ENCODE data around the gene SYNPO2.
"Not testable (repeated sequence)": the region's sequence is repeated elsewhere in the genome, so short reads cannot be mapped to it uniquely, and the experiment has no call there.

The SYNPO2 gene

DNA sequence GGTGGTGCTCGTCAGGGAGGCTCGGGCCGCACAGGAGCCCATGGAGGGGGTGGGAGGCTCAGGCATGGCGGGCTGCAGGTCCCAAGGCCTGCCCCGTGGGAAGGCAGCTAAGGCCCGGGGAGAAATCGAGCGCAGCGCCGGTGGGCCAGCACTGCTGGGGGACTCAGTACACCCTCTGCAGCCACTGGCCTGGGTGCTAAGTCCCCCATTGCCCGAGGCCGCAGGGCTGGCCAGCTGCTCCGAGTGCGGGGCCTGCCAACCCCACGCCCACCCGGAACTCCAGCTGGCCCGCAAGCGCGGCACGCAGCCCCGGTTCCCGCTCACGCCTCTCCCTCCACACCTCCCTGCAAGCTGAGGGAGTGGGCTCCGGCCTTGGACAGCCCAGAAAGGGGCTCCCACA is 88.4 kb downstream of the SYNPO2 start:
- DNase-seq: not testable (repeated sequence)

DNA sequence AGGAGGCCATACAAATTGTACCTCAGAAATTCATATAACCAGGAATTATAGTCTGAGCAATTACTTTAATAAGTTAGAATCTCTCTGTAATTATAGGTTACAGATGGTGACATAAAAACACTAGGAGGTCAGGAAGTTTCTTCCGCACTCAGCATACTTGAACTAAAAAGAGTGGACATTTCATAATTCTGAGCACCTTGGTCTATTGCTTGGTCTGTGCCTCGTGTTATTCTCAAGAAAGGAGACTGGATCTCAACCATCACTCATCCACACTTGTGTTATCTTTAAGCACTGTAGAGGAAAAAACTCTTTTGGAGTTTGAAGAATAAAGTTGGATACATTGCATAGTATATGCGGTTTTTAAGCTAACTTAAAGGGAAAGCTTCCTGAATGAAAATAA is 91.1 kb downstream of the SYNPO2 start:
- DNase-seq: no peak

DNA sequence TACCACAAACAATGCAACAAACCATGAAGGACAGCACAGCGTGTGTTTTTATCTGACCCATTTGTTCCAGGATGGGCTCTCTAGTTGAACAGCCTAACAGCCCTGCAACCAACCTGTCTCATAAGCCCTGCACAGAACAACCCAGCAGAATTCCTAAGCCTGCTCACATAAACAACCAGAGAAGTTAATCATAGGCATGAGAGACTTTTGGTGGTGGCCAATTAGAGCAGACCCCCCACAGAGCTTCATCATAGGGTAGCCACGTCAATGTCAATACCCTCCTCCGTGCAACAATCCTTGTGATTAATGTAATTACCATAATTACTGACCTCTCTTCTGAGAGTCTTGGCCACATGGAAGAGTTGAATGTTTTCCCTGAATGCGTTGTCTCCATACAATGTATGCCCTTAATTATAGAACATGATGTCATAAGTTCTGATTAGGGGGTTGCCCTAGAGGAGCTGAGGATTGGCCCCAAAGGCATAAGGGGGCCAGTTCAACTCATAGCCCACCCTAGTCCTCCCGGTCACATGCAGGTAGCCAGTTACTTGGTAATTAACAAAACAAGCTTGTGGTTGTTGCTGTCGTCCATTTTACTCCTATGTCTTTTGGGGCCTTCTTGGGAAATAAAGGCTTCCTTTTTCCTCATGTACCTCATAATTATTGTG is 92.7 kb downstream of the SYNPO2 start:
- no peak for DNase-seq

DNA sequence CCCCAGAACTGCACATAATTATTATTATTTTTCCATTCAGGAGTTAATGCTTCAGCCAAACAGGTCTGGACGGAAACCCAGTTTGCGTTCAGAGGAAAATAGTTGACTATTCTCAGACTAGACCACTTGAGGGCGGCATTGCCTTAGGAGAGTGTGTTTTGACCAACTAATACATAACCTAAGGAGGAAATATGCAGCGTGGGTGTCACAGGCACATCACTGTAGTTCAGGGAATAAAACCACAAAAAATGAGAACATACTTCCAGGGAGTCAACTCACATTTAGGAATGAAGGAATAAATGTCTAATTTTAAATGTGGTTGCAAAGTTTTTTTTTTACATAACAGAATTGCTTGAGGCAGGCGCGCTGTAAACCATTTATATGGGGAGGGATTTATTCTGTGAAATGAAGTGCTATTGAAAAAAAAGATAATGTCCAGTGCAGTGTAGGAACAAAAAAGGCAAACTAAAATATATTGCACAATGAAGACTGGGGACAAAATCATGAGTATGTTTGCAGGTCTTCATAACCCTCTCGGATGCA is 93.3 kb downstream of the SYNPO2 start:
- DNase-seq: peak; percentile 75

DNA sequence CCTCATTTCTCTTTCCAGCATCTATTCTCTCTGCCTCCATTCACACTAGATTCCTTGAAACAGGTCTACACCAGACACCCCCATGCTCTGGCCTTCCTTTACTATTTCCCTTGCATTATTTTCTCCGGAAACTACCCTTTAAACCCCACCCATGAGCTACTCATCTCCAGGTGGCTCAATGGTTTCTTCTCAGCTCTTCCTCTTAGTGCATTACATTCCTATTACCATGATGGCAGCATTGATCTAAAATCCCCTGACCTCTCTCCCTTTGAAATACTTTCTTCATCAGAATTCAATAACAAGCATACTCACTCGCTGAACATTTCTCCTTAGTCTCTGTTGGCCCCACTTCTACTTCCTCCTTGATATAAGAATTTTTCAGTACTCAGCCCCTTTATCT is 94.6 kb downstream of the SYNPO2 start:
- no peak for DNase-seq

DNA sequence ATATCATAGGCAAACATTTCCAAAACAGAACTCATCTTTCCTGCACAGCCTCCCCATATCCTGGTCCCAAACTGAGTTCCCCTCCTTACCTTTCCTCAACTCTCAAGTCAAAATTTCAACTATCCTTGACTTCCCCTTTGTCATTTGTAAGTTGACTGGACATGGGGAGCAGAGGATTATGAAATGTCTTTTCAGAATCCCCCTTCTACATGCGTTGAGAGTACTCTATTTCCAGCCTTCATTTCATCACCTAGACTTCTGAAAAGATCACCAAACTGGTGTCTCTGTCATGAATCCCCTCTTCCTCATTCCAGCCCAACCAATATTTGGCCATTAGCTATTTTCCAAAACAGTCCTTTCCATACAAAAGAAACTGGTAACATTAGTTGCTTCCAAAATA is 95.2 kb downstream of the SYNPO2 start:
- no peak for DNase-seq

DNA sequence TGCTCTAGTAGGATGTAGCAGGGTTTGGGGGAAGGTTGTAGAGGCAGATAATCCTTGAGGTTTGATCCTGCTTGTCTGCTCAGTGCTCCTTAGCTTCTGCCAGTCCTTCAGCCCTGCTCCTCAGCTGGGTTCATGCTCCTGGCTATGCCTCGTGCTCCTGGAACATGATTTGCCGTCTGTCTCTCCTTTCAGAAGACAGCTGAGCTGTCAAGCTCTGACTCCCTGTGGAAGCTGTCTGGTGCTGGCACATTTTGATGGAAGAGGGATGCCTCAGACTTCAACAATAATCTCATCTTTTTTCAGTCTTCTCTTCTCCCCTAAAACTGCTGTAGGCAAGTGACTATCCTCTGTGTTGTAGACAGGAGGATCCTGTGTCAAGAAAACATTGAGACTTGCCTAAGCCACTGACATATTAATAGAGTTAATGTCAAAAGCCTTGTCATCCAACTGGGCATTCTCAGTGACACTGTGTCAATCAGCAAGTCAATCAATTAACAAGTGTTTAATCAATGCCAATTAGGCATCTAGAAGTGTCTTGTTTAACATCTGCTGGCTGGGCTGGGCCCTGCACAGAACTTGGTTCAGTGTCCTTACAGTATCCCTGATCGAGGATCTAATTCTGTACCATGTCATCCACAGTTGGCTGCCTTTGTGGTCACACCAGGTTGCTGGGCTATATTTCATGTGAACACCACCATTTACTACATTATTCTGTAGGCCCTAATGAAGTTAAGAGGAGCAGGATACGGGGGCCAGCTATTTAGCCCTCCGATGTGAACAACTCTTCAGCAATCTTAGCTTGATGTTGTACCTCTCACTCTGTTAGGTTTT is 96.7 kb downstream of the SYNPO2 start:
- DNase-seq: no peak

DNA sequence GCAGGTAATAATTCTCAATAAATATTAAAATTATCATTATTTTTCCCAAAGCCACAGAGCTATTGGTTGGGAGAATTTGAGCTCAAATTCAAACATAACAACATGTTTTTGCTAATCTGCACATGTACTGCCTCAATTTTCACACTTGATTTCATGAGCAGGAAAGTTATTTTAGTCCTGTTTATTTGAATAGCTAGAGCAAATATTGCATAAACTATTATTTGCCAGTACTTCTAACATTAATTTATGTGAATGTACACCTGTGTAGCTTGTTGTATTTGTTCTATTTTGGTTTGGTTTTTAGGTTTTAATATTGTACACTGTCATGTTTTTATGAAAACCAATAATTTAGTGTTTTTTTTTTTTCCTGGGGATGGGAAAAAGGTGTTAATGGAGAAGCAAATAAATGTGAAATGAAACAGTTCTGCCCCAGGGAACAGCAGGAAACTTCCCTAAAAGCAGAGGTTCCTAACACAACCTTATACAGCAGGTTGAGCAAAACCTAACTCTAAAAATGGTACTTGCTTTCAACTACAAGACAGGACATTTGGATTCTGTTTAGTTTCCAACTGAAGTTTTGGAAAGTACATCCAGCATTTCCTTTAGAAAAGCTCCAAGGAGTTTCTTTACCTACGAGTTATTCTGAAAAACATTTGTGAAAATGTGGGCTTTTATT is 99.4 kb downstream of the SYNPO2 start:
- no peak for DNase-seq

DNA sequence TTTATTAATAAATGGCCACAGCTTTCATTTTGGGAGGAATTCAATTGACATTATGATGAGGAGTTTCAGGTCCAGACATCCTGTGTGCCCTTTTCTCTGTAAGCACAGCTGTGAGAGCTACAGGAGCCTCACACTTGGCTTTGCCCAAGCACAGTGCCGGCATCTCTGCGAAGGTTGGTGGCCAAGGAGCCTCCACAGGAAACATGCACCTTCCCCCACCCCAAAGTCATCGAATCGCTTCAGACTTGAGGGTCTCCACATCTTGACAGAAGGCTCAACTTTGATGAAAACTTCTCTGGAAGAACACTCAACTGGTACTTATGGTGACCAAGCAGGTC is 100.0 kb downstream of the SYNPO2 start:
- no peak for DNase-seq

DNA sequence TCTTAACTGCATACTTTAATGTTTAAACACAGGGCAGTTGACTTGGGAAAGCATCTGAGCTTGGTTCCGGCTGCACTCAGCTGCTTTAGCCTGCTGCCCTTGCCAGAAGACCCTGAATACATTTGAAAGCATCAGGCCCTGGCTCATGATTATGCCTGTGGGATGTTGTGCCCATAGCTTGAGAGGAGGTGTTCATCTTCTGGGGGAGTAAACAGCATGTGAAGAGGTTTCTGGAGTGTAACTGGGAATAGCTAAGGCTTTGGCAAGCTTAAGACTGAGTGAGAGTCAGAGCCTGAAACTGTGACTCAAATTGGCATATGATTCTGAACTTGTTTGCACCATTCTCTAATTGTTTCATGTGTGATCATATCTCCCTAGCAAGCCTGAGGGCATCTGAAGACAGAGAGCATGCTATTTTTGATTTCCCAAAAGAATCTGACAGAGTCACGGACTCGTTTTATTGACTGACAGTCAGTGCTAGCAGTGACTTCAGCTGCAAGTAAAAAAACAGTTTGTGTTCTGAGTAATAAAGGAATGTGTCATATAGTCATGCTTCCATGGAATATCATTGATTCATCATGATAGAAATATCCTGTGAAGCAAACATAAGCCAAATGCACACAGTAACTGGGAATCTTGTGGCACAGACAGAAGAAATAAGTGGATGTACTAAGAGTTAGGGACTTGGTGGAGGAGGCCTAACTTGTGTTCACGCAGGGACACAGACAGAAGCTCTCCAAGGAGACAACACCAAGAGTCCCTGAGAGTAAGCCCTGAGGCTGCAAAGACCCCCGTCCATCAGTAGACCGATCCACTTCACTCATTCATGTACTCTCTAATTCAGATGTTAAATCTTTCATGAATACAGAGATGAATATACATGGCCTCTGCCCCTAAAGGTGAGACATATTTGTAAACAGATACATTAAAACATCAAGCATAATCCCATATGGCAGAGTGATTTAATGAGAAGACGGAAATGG is 100.7 kb downstream of the SYNPO2 start:
- no peak for DNase-seq

DNA sequence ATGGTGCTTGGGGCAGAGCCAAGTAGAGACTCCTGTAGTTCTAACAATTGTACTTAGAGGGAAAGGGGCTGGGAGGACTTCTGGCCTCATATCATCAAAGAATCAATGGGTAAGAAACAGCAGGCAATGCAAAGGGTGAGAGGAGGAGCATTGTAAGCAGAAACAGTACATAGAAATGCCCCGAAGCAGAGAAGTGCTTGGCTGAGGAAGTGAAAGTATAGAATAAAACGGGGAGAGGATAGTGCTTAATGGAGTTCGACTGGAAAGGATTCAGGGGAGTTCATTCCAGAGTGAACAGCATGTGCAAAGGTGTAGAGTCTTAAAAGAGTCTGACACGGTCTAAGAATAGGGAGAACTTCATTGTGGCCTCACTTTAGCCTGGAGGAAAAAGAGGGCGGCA is 103.0 kb downstream of the SYNPO2 start:
- no peak for DNase-seq

DNA sequence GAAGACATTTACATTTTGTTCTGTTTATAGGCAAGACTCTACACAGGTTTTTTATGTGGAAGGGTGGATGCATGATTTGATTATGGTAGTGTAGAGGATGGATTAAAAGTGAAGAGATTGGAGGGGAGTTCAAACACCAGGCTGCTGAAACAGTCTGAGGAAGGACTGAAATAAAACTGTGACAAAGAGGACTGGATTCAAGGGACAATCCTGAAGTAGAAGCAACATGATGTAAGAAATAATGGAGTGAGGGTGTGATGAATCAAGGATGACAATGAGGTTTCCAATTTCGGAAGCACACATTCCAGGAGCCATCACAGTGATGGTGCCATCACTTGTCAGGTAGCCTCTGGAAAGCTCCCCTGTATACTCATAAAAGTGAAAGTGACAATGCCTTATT is 103.5 kb downstream of the SYNPO2 start:
- DNase-seq: no peak

DNA sequence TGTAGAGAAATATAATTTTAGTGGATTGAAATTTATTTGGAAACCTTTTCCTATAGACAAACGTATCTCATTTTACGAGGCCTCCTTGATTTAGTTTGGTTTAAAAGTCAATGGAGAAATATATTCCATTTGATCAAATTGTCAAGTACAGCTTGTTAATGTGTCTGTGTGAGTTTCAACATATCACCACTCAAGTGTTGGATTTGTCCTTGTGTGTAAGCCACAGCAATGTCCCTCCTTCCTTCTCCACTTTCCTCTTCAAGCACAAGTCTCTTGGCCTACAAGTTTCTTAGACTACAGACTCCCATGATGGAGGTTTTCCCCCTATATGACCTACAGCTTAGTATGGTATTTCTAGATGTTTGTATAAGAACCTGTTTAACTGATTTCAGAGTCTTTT is 104.7 kb downstream of the SYNPO2 start:
- no peak for DNase-seq

DNA sequence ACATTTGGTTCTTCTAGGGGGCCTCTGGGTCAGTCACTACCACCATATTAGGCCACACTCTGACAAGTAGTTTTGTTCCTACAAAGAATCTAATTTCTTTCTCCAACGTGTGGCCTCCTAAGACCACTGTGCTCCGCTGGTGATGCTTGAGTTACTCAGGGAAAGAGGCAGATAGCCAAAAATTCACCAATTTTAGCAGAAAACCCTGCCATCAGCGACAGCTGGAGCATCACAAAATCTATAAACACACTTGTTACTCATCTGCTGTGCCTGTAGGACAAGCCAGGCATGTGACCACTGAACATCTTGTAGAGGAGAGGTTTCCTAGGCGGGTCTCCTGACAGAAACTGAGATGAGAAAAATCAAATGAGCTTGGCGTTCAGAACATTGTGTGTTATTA is 105.4 kb downstream of the SYNPO2 start:
- no peak for DNase-seq

DNA sequence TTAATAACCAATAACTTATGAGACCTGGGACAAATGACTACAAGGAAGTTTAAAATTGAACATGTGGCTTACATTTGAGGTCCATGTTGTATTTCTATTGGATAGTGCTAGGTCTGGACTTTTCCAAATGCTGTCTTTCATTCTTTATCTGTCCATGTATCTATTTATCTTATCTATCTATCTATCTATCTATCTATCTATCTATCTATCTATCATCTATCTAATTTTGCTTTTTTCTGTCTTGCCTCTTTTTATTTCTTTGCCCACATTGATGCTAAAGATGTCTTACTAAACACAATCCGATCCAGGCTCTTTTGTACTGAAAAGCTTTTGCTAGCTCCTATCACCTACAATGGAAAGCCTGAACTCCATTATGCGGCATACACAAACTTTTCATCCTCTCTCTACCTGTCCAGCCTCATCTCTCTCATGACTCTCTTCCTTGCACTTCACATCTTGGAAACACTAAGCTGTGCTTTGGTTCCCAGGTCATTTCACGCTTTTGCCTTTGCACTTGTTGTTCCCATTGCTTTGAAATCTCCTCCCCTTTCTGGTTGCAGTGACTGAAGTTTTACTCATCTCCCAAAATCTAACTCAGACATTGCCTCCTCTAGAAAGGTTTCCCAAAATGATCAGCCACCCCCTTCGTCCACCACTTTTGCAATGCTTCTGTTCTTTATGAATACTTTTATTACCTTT is 107.2 kb downstream of the SYNPO2 start:
- no peak for DNase-seq

DNA sequence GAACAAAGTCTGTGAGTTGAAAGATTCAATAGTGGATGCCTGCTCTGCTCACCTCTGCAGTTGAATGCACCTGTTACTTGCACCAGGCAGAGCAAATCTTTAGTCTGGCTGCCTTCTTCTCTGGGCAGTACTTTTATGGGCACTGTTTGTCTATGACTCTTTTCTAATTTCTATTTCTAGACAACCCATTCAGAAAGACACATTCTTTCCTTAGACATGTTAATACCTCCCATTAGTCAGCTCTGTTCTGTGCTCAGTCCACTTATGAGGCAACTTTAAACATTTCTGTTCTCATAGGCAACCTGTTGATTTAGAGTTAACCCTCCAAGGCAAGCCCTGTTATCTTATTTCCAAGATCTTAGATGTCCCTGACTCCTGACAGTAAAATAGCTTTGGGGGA is 108.9 kb downstream of the SYNPO2 start:
- no peak for DNase-seq

DNA sequence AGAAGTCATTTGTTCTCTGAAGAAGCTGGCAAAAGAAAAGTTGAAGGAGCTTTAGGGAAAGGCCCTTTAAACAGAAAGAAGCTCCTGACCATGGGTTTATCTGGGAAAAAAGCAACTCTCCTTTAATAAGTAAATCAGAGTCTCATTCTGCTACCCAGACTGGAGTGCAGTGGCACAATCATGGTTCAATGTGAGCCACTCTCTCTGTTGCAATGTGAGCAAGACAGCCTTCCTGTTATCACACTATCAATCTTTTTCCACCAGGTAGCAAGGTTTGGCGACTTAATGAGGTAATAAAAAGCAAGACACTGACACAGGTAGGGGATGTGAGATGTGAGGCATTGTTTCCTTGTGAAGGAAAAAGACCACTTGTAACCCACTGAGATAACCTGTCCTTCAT is 111.3 kb downstream of the SYNPO2 start:
- no peak for DNase-seq

DNA sequence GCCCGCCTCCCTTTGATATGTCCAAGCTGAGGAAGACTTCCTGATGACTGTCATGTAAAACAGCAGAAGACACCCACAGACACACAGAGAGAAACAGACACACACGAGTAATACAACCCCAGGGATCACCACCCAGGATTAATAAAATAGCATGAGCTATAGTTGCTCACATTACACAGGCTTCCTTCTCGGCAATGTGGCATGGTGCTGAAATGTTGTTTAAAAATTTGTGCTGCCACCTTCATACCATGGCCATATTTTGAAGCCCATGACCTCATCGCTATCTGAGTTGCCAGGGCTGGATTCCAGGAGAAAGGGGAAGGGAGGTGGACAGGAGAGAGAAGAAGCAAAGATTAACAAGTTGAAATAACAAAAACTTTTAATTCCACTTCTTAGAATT is 111.7 kb downstream of the SYNPO2 start:
- no peak for DNase-seq

DNA sequence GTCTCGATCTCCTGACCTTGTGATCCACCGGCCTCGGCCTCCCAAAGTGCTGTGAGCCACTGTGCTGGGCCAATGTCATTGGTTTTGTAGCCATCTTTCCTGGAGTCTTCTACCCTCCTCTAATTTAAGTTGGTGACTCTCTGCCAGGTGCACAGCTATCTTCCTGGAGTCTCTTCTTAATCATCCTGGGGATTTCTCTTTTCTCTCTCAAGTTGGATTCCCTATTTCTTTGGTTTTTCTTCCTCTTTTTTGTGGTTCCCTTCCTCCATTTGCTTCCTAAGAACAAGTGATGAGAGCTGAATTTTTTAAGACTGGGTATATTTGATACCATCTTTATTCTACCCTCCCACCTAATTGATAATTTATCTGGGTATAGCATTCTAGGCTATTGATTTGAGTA is 113.8 kb downstream of the SYNPO2 start:
- no peak for DNase-seq

DNA sequence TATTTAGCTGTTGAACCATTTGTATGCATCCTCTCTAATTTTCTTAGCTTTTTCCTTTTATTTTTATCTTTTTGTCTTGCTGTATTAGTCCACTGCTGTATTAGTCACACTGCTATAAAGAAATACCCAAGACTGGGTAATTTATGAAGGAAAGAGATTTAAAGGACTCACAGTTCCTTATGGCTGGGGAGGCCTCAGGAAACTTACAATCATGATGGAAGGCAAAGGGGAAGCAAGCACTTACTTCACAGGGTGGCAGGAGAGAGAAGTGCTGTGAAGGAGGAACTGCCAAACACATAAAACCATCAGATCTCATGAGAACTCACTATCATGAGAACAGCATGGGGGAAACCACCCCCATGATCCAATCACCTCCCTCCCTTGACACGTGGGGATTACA is 114.3 kb downstream of the SYNPO2 start:
- DNase-seq: not testable (repeated sequence)

DNA sequence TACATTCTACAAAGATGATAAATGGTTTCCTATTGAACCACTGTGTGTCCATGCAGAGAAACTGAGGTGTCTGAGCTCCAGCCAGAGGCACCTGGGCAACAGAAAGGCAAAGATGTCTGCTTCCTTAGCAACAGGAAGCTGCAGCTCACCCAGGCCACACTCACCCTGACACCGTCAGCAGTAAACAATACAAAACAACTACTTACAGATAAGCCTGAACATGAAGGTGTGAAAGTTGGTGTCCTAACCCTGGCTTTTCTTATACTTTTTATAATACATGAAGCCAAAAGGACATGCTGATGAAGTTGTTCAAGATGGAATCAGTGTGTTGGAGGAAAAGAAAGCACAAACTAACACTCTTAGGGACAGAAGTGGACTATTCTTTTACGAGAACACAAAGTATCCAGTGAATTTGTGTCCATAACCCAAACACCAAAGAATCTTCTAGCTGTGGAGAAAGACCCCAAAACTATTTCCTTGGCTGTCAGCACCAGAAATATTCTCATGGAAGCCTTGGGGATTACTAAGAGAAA is 117.3 kb downstream of the SYNPO2 start:
- no peak for DNase-seq

DNA sequence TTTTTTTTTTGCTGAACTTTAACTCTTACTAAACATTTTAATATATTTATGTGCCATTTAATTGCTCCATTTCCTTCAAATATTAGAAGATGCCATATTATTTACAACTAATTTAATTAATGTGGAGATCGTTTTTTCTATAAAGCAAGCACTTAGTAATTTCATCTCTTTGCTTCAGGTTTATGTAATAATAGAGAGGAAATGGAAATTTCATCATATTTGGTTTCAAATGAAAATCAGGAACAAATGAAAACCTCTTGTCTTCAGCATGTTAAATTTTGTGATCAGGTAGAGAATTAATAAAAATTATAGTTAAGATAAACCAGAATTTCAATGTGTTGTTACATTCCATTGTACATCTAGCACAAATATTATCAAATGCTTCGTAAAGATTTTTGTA is 120.1 kb downstream of the SYNPO2 start:
- no peak for DNase-seq

Measured in NCI-H82 (cell line).